ENCODE measurements around the gene JAZF1.
"Not testable (repeated sequence)": the region's sequence is repeated elsewhere in the genome, so short reads cannot be mapped to it uniquely, and the experiment has no call there.

JAZF1 gene

DNA sequence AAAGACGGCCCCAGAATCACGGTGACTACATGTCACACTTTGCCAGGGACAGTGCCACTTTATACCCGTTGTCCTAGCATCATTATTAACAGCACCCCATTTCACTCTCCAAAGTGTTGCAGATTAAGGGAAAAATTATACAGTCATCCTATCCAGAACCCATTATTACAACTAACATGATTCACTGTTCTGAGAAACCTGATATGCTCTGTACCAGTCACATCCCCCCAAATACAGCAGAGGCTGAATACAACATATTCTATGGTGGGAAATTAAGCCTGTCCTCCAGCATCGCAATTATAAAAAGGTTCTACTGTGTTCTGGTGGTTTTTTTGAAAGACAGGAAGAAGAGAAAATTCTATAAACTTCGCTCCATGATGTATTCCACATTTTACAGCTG, 162.1 kb downstream of the JAZF1 start:
- no peak overlapping the region for H3K9ac ChIP-seq (ENCODE audit: low read length)
- H3K9me3 ChIP-seq (ENCODE audit: control insufficient read depth, low read length), result no peaks in the 10 kb centered on the region

GRCh38 chr7:28018020-28018419, 162.6 kb downstream of the JAZF1 start:
- H3K36me3 ChIP-seq (ENCODE audit: control insufficient read depth, insufficient read depth, low read length), result no peaks in the 10 kb centered on the region
- no peaks in the 10 kb centered on the region for H3K4me1 ChIP-seq (ENCODE audit: control insufficient read depth, insufficient read depth, low read length)
- H3K27me3 ChIP-seq (ENCODE audit: control insufficient read depth, insufficient read depth, low read length), result no peaks in the 10 kb centered on the region
- no peak overlapping the region for H3K4me3 ChIP-seq (ENCODE audit: low read length)
- no peaks in the 10 kb centered on the region for H3K9me3 ChIP-seq (ENCODE audit: control insufficient read depth, low read length)
- no peak overlapping the region for H3K9ac ChIP-seq (ENCODE audit: low read length)

More for the DNA sequence above, 162.1 kb downstream of the JAZF1 start:
- H3K27me3 ChIP-seq (ENCODE audit: control insufficient read depth, insufficient read depth, low read length), result no peaks in the 10 kb centered on the region
- no peaks in the 10 kb centered on the region for H3K36me3 ChIP-seq (ENCODE audit: control insufficient read depth, insufficient read depth, low read length)
- H3K4me1 ChIP-seq (ENCODE audit: control insufficient read depth, insufficient read depth, low read length), result no peaks in the 10 kb centered on the region
- no peak overlapping the region for H3K4me3 ChIP-seq (ENCODE audit: low read length)

- no peaks in the 10 kb centered on the region for H3K36me3 ChIP-seq (ENCODE audit: control insufficient read depth, insufficient read depth, low read length)
- no peak overlapping the region for H3K9ac ChIP-seq (ENCODE audit: low read length)
- H3K9me3 ChIP-seq (ENCODE audit: control insufficient read depth, low read length), result no peaks in the 10 kb centered on the region
- no peak overlapping the region for H3K4me3 ChIP-seq (ENCODE audit: low read length)
- no peaks in the 10 kb centered on the region for H3K4me1 ChIP-seq (ENCODE audit: control insufficient read depth, insufficient read depth, low read length)
- no peaks in the 10 kb centered on the region for H3K27me3 ChIP-seq (ENCODE audit: control insufficient read depth, insufficient read depth, low read length)
Observed at GRCh38 chr7:28017372-28017771, 163.2 kb downstream of the JAZF1 start.

DNA sequence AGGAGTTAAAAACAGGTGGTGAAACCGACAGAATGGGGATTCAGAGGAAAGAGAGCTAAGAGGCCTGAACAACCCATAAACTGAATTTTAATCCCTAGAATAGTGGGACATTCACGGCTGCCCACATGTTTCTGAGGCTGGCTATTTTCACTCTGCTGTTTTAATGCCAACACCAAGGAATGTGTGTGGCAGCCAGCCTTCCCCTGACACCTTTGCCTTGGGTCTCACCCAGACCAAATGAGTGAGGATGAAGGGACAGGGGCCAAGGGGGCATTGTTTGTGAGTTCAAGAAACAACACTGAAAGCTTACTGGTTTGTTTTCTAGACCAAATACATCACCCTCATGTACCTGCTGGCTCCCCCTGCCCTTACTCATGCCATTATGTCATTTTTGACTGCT, 164.3 kb downstream of the JAZF1 start:
- Histone ChIP-seq H3K9ac (ENCODE audit: low read length) (no peak overlapping the region), H3K9me3 (ENCODE audit: control insufficient read depth, low read length) (no peaks in the 10 kb centered on the region), H3K4me3 (ENCODE audit: low read length) (no peak overlapping the region), H3K4me1 (ENCODE audit: control insufficient read depth, insufficient read depth, low read length) (no peaks in the 10 kb centered on the region), H3K36me3 (ENCODE audit: control insufficient read depth, insufficient read depth, low read length) (no peaks in the 10 kb centered on the region), H3K27me3 (ENCODE audit: control insufficient read depth, insufficient read depth, low read length) (no peaks in the 10 kb centered on the region)

- Histone ChIP-seq H3K4me3 (ENCODE audit: low read length) (no peak overlapping the region), H3K4me1 (ENCODE audit: control insufficient read depth, insufficient read depth, low read length) (no peaks in the 10 kb centered on the region), H3K9ac (ENCODE audit: low read length) (no peak overlapping the region), H3K9me3 (ENCODE audit: control insufficient read depth, low read length) (no peaks in the 10 kb centered on the region), H3K27me3 (ENCODE audit: control insufficient read depth, insufficient read depth, low read length) (no peaks in the 10 kb centered on the region), H3K36me3 (ENCODE audit: control insufficient read depth, insufficient read depth, low read length) (no peaks in the 10 kb centered on the region)
Observed at GRCh38 chr7:28015169-28015568, 165.4 kb downstream of the JAZF1 start.

DNA sequence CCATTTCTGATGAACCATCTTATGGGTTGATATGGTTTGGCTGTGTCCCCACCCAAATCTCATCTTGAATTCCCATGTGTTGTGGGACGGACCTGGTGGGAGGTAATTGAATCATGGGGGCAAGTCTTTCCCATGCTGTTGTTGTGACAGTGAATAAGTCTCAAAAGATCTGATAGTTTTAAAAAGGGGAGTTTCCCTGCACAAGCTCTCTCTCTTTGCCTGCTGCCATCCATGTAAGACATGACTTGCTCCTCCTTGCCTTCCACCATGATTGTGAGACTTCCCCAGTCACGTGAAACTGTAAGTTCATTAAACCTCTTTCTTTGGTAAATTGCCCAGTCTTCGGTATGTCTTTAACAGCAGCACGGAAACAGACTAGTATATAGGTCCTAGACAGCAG, 166.3 kb downstream of the JAZF1 start:
- H3K4me3 ChIP-seq (ENCODE audit: low read length); H3K27me3 ChIP-seq (ENCODE audit: control insufficient read depth, insufficient read depth, low read length); H3K4me1 ChIP-seq (ENCODE audit: control insufficient read depth, insufficient read depth, low read length); H3K9me3 ChIP-seq (ENCODE audit: control insufficient read depth, low read length); H3K9ac ChIP-seq (ENCODE audit: low read length); H3K36me3 ChIP-seq (ENCODE audit: control insufficient read depth, insufficient read depth, low read length): not testable (repeated sequence)

GRCh38 chr7:28013441-28013840, 167.2 kb downstream of the JAZF1 start:
- Histone ChIP-seq H3K4me3 (ENCODE audit: low read length) (no peak overlapping the region), H3K9me3 (ENCODE audit: control insufficient read depth, low read length) (no peaks in the 10 kb centered on the region), H3K27me3 (ENCODE audit: control insufficient read depth, insufficient read depth, low read length) (no peaks in the 10 kb centered on the region), H3K36me3 (ENCODE audit: control insufficient read depth, insufficient read depth, low read length) (no peaks in the 10 kb centered on the region), H3K4me1 (ENCODE audit: control insufficient read depth, insufficient read depth, low read length) (no peaks in the 10 kb centered on the region), H3K9ac (ENCODE audit: low read length) (no peak overlapping the region)

DNA sequence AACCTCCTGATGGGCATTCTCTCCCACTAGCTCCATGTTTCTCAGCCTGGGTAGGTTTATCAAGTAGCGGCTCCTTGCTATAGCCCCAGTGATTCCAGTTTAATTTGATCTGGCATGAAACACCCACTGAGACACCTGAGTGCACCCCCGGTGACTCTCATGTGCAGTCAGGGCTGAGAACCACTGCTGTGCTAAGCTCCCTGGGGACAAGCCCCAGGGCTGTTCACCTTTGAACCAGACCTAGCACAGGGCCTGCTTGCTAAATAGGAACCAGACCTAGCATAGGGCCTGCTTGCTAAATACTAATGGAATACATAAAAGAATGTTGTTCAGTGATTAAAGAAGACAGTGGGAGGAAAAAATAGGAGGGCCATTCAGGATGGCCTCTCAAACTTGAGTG, 167.6 kb downstream of the JAZF1 start:
- Histone ChIP-seq H3K27me3 (ENCODE audit: control insufficient read depth, insufficient read depth, low read length) (no peaks in the 10 kb centered on the region), H3K36me3 (ENCODE audit: control insufficient read depth, insufficient read depth, low read length) (no peaks in the 10 kb centered on the region), H3K4me1 (ENCODE audit: control insufficient read depth, insufficient read depth, low read length) (no peaks in the 10 kb centered on the region), H3K9me3 (ENCODE audit: control insufficient read depth, low read length) (no peaks in the 10 kb centered on the region), H3K9ac (ENCODE audit: low read length) (no peak overlapping the region), H3K4me3 (ENCODE audit: low read length) (no peak overlapping the region)

DNA sequence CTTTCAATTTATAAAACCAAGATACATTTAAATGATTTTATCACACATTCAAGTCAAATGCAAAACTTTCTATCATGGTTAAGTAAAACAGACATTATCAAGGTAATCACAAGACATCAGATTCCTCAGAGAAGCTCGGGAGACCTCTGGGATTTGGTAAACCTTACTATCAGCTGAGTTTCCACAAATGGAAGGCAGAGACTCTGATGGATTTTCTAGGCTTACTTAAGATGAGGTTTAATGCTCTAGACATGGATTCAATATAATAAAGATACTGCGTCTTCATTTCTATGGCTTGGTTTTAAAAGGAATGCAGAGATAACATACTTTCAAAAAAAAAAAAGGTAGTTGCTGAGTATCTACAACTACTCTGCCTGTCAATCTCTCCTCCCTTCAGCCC, 171.7 kb downstream of the JAZF1 start:
- no peaks in the 10 kb centered on the region for H3K27me3 ChIP-seq (ENCODE audit: control insufficient read depth, insufficient read depth, low read length)
- no peaks in the 10 kb centered on the region for H3K4me1 ChIP-seq (ENCODE audit: control insufficient read depth, insufficient read depth, low read length)

GRCh38 chr7:28008171-28008570, 172.4 kb downstream of the JAZF1 start:
- no peaks in the 10 kb centered on the region for H3K9me3 ChIP-seq (ENCODE audit: control insufficient read depth, low read length)
- no peaks in the 10 kb centered on the region for H3K36me3 ChIP-seq (ENCODE audit: control insufficient read depth, insufficient read depth, low read length)
- H3K27me3 ChIP-seq (ENCODE audit: control insufficient read depth, insufficient read depth, low read length), result no peaks in the 10 kb centered on the region
- no peaks in the 10 kb centered on the region for H3K4me1 ChIP-seq (ENCODE audit: control insufficient read depth, insufficient read depth, low read length)
- H3K9ac ChIP-seq (ENCODE audit: low read length), result no peak overlapping the region
- no peak overlapping the region for H3K4me3 ChIP-seq (ENCODE audit: low read length)

More for the DNA sequence above, 171.7 kb downstream of the JAZF1 start:
- H3K4me3 ChIP-seq (ENCODE audit: low read length), result no peak overlapping the region
- H3K9me3 ChIP-seq (ENCODE audit: control insufficient read depth, low read length), result no peaks in the 10 kb centered on the region
- no peaks in the 10 kb centered on the region for H3K36me3 ChIP-seq (ENCODE audit: control insufficient read depth, insufficient read depth, low read length)
- H3K9ac ChIP-seq (ENCODE audit: low read length), result no peak overlapping the region

DNA sequence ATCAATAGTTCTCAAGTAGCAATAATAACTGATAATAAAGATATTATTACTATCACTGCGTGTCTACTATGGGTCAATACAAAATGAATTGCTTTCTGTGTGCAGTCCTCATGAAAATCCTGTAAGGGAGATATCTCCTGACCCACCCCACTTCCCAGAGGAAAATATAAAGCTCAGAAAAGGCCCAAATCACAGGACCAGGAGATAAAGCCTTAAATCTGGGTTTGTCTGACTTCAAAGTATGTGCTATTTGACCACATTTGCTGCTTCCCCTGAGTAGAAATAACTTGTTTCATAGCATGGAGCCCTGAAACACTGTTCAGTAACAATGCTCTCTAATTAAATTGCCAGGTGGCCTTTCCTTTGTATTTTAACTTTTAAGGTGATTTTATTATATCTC, 174.1 kb downstream of the JAZF1 start:
- Histone ChIP-seq H3K27me3 (ENCODE audit: control insufficient read depth, insufficient read depth, low read length) (no peaks in the 10 kb centered on the region), H3K36me3 (ENCODE audit: control insufficient read depth, insufficient read depth, low read length) (no peaks in the 10 kb centered on the region)

DNA sequence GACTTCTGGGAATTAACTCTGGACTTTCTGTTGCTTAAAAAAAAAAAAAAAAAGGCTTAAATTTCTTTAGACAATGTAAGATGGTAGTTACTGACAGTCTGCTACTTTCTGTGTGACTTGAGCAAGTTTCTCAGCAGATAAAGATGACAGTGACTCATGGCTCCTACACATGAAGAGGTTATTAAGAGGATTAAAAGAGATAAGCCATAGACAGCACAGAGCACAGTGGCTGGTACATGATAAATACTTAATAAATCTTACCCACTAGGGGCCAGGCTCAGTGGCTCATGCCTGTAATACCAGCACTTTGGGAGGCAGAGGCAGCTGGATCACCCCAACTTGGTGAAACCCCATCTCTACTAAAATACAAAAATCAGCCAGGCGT, 174.8 kb downstream of the JAZF1 start:
- Histone ChIP-seq H3K9ac (ENCODE audit: low read length) (no peak overlapping the region), H3K36me3 (ENCODE audit: control insufficient read depth, insufficient read depth, low read length) (no peaks in the 10 kb centered on the region), H3K27me3 (ENCODE audit: control insufficient read depth, insufficient read depth, low read length) (no peaks in the 10 kb centered on the region), H3K9me3 (ENCODE audit: control insufficient read depth, low read length) (no peaks in the 10 kb centered on the region), H3K4me3 (ENCODE audit: low read length) (no peak overlapping the region), H3K4me1 (ENCODE audit: control insufficient read depth, insufficient read depth, low read length) (no peaks in the 10 kb centered on the region)

More for the DNA sequence above, 174.1 kb downstream of the JAZF1 start:
- no peaks in the 10 kb centered on the region for H3K4me1 ChIP-seq (ENCODE audit: control insufficient read depth, insufficient read depth, low read length)
- H3K9ac ChIP-seq (ENCODE audit: low read length), result no peak overlapping the region
- H3K9me3 ChIP-seq (ENCODE audit: control insufficient read depth, low read length), result no peaks in the 10 kb centered on the region
- H3K4me3 ChIP-seq (ENCODE audit: low read length), result no peak overlapping the region

GRCh38 chr7:28005075-28005846, 175.3 kb downstream of the JAZF1 start:
- Histone ChIP-seq H3K4me1 (ENCODE audit: control insufficient read depth, insufficient read depth, low read length) (no peaks in the 10 kb centered on the region), H3K4me3 (ENCODE audit: low read length) (no peak overlapping the region), H3K36me3 (ENCODE audit: control insufficient read depth, insufficient read depth, low read length) (no peaks in the 10 kb centered on the region), H3K9me3 (ENCODE audit: control insufficient read depth, low read length) (no peaks in the 10 kb centered on the region), H3K27me3 (ENCODE audit: control insufficient read depth, insufficient read depth, low read length) (no peaks in the 10 kb centered on the region), H3K9ac (ENCODE audit: low read length) (no peak overlapping the region)
